Transverse colon (tissue), 3 donors: ENCODE measurements around the gene OPN1MW.
"Not testable (repeated sequence)": the region's sequence is repeated elsewhere in the genome, so short reads cannot be mapped to it uniquely, and the experiment has no call there.

Source experiments
- EP300 ChIP-seq: sonication (generic); formaldehyde crosslinking; IDR thresholded peaks from one replicate; pipeline ENCODE4 v1.6.1; 2017; ENCODE audit warnings: antibody characterized with exemption, low read depth
- POLR2AphosphoS5 ChIP-seq, 3 donors: sonication (generic); formaldehyde crosslinking; IDR thresholded peaks; one replicate each; pipeline ENCODE4 v1.6.1; 2016; ENCODE audit warnings: antibody characterized with exemption in 3 of 3

DNA sequence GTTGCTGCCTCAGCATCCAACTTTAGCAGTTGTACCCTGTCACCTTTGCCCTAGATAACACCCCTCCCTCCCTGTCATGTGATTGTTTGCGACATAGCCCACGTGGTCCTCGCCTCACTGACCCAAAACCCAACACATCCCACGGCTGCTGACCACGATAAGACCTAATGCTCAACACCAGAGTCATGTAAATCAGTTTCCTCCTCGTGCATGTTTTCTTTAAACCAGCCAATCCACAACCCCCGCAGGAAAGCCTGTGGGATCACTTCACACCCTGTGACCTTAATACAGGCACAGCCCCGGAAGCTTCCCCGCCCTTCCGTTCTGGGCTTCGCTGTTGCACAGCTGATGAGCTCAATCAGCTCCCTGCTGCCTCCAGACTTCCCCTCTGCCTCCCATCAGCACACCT lies 9.9 kb upstream of the OPN1MW start:
- not testable (repeated sequence) for TF ChIP-seq POLR2AphosphoS5 (IDR thresholded peaks at IDR 0.05); EP300
